H1 (cell line): ENCODE measurements around the gene ADRA2C. TPM values are rescaled to one million over a fixed set of nuclear protein-coding genes. Genes with fewer than 3 reads are reported as not detected.
A peak's percentile ranks its signal among the peaks of the same experiment; 100 is the strongest.

ENCODE experiments used
- CTCF ChIA-PET: fragments of 300-600 bp; sonication (Branson Sonifier 250); formaldehyde crosslinking; loops from one replicate; lab custom pipeline; 2021; ENCODE audit not compliant: partially characterized antibody; lab: Charles Lee
- POLR2A ChIA-PET: fragments of 300-600 bp; sonication (Branson Sonifier 250); formaldehyde crosslinking; loops from one replicate; lab custom pipeline; 2021; ENCODE audit warnings: inconsistent platforms; ENCODE audit not compliant: partially characterized antibody; lab: Charles Lee
- DNase-seq, 2 experiments: peaks; one replicate each; pipeline versions ENCODE4 v3.0.0 to v3.0.0-alpha.2; 2010 to 2022; ENCODE audit warnings: low spot score in 2 of 2, low read depth in 1 of 2, mixed read lengths in 1 of 2
- FAIRE-seq: peaks from 2 replicates; lab custom pipeline; 2011; peaks lifted over from hg19 to GRCh38; lab: Jason Lieb, UNC
- H2AFZ ChIP-seq: 2 replicates; pipeline ENCODE4 v1.8.1; 2012; ENCODE audit warnings: low read length, inconsistent platforms
- H2AK5ac ChIP-seq: 2 replicates; pipeline ENCODE4 v1.6.1; 2013; ENCODE audit warnings: low read depth, low read length
- H2BK120ac ChIP-seq: replicated peaks from 2 replicates; pipeline ENCODE3; 2013; ENCODE audit warnings: low read depth, low read length, inconsistent platforms
- H2BK12ac ChIP-seq: 2 replicates; pipeline ENCODE4 v1.6.1; 2013; ENCODE audit warnings: low read depth, low read length
- H2BK15ac ChIP-seq: 2 replicates; pipeline ENCODE4 v1.6.1; 2013; ENCODE audit warnings: low read length
- H2BK20ac ChIP-seq: 2 replicates; pipeline ENCODE4 v1.6.1; 2013; ENCODE audit warnings: low read length
- H2BK5ac ChIP-seq: 2 replicates; pipeline ENCODE4 v1.6.1; 2013; ENCODE audit warnings: low read depth, low read length
- H3K14ac ChIP-seq: 2 replicates; pipeline ENCODE4 v1.6.1; 2013; ENCODE audit warnings: inconsistent platforms; ENCODE audit not compliant: insufficient read length
- H3K18ac ChIP-seq: 2 replicates; pipeline ENCODE4 v1.6.1; 2013; ENCODE audit warnings: low read length; ENCODE audit errors: extremely low read depth
- H3K23ac ChIP-seq: 2 replicates; pipeline ENCODE4 v1.6.1; 2013; ENCODE audit warnings: inconsistent platforms; ENCODE audit not compliant: insufficient read length
- H3K23me2 ChIP-seq: 2 replicates; pipeline ENCODE4 v1.6.1; 2013; ENCODE audit warnings: low read depth, low read length
- H3K27ac ChIP-seq: 2 replicates; pipeline ENCODE4 v1.6.1; 2011; ENCODE audit warnings: low read depth, low read length, inconsistent platforms
- H3K27me3 ChIP-seq, 4 experiments: replicated peaks in 1 of 4; 1 replicate in 1 of 4; 2 replicates in 3 of 4; pipeline versions ENCODE4 v1.6.1 to v1.8.1; 2011 to 2013; ENCODE audit warnings: low read length in 3 of 4, mild to moderate bottlenecking in 3 of 4, inconsistent platforms in 2 of 4, mixed read lengths in 2 of 4, moderate library complexity in 1 of 4; ENCODE audit not compliant: control insufficient read depth in 3 of 4, insufficient read depth in 3 of 4; ENCODE audit errors: extremely low read depth in 1 of 4
- H3K36me3 ChIP-seq, 4 experiments: 2 replicates each; pipeline versions ENCODE4 v1.6.1 to v1.8.1; 2011 to 2013; ENCODE audit warnings: mild to moderate bottlenecking in 4 of 4, low read length in 3 of 4, moderate library complexity in 2 of 4, control low read depth in 1 of 4, inconsistent platforms in 1 of 4; ENCODE audit not compliant: insufficient read depth in 4 of 4, control insufficient read depth in 2 of 4
- H3K4ac ChIP-seq: replicated peaks from 2 replicates; pipeline ENCODE3; 2013; ENCODE audit warnings: low read length, low read depth, mixed read lengths, inconsistent platforms; ENCODE audit not compliant: insufficient read length
- H3K4me1 ChIP-seq, 4 experiments: replicated peaks in 1 of 4; 1 replicate in 1 of 4; 2 replicates in 3 of 4; pipeline versions ENCODE4 v1.6.1 to v1.8.1; 2011 to 2013; ENCODE audit warnings: low read length in 3 of 4, inconsistent platforms in 2 of 4, mixed read lengths in 1 of 4; ENCODE audit not compliant: insufficient read depth in 4 of 4, control insufficient read depth in 3 of 4
- H3K4me2 ChIP-seq, 2 experiments: 2 replicates each; pipeline versions ENCODE4 v1.6.1 to v1.8.1; 2011 to 2013; ENCODE audit warnings: low read depth in 2 of 2, low read length in 2 of 2, control low read depth in 1 of 2, inconsistent platforms in 1 of 2, mild to moderate bottlenecking in 1 of 2; ENCODE audit not compliant: insufficient read depth in 1 of 2
- H3K4me3 ChIP-seq, 4 experiments: fragments of 200-600, 300-600 bp in 1 of 4; sonication (generic), shearing (Covaris generic), sonication (Bioruptor Twin) in 1 of 4; 2 replicates each; pipeline versions ENCODE4 v1.5.1 to v1.8.1; 2011 to 2016; ENCODE audit warnings: low read length in 4 of 4, low read depth in 3 of 4, control low read depth in 2 of 4, inconsistent platforms in 2 of 4, mild to moderate bottlenecking in 2 of 4, mixed read lengths in 1 of 4, moderate library complexity in 1 of 4; ENCODE audit not compliant: insufficient read depth in 2 of 4; ENCODE audit errors: extremely low read depth in 1 of 4
- H3K56ac ChIP-seq: replicated peaks from 2 replicates; pipeline ENCODE3; 2013; ENCODE audit warnings: low read depth, mild to moderate bottlenecking, mixed read lengths, low read length, inconsistent platforms; ENCODE audit not compliant: insufficient read length
- H3K79me1 ChIP-seq: 2 replicates; pipeline ENCODE4 v1.6.1; 2013; ENCODE audit warnings: low read depth, low read length, control low read depth
- H3K79me2 ChIP-seq, 2 experiments: 2 replicates each; pipeline versions ENCODE4 v1.6.1 to v1.8.1; 2012 to 2013; ENCODE audit warnings: low read length in 2 of 2, mild to moderate bottlenecking in 2 of 2, inconsistent platforms in 1 of 2; ENCODE audit not compliant: insufficient read depth in 2 of 2, control insufficient read depth in 1 of 2
- H3K9ac ChIP-seq, 4 experiments: replicated peaks in 1 of 4; 1 replicate in 1 of 4; 2 replicates in 3 of 4; pipeline versions ENCODE4 v1.6.1 to v1.8.1; 2011 to 2013; ENCODE audit warnings: low read depth in 3 of 4, low read length in 3 of 4, control low read depth in 2 of 4, mild to moderate bottlenecking in 2 of 4, moderate library complexity in 2 of 4, inconsistent platforms in 1 of 4; ENCODE audit errors: extremely low read depth in 1 of 4
- H3K9me3 ChIP-seq, 2 experiments: 2 replicates each; pipeline versions ENCODE4 v1.6.1 to v1.8.1; 2012 to 2013; ENCODE audit warnings: mild to moderate bottlenecking in 2 of 2, moderate library complexity in 2 of 2, control low read depth in 1 of 2, inconsistent platforms in 1 of 2, low read depth in 1 of 2, low read length in 1 of 2, mixed read lengths in 1 of 2; ENCODE audit not compliant: insufficient read depth in 2 of 2
- H4K20me1 ChIP-seq, 2 experiments: replicated peaks in 1 of 2; 2 replicates each; pipeline versions ENCODE3 to v1.8.1; 2011 to 2013; ENCODE audit warnings: inconsistent platforms in 2 of 2, low read length in 2 of 2, mild to moderate bottlenecking in 1 of 2; ENCODE audit not compliant: insufficient read depth in 2 of 2, control insufficient read depth in 1 of 2
- H4K5ac ChIP-seq: 2 replicates; pipeline ENCODE4 v1.6.1; 2013; ENCODE audit warnings: low read length, low read depth, mixed read lengths, inconsistent platforms; ENCODE audit not compliant: insufficient read length
- H4K8ac ChIP-seq: 2 replicates; pipeline ENCODE4 v1.8.0; 2013; ENCODE audit warnings: mild to moderate bottlenecking, moderate library complexity, low read length, inconsistent platforms; ENCODE audit not compliant: insufficient read depth; ENCODE audit errors: extremely low read depth
- H4K91ac ChIP-seq: replicated peaks from 2 replicates; pipeline ENCODE3; 2013; ENCODE audit warnings: low read length, mixed read lengths, inconsistent platforms; ENCODE audit not compliant: insufficient read length
- CBX5 ChIP-seq: fragments of 300-800, 300-1000 bp; sonication (generic); IDR thresholded peaks from 2 replicates; pipeline ENCODE4 v1.7.1; 2016; ENCODE audit warnings: antibody characterized with exemption, low read length, low read depth
- NRF1 ChIP-seq: IDR thresholded peaks from 2 replicates; pipeline ENCODE4 v1.6.1; 2011; ENCODE audit warnings: mild to moderate bottlenecking, low read depth, low read length, improper control_type of control experiment
- SAP30 ChIP-seq: fragments of 300-600 bp; sonication (generic); IDR thresholded peaks from 2 replicates; pipeline ENCODE4 v1.7.1; 2012; ENCODE audit warnings: low read length, moderate library complexity, mild to moderate bottlenecking, inconsistent platforms; ENCODE audit not compliant: insufficient read depth, insufficient replicate concordance
- SIN3A ChIP-seq, 2 experiments: IDR thresholded peaks in 1 of 2; conservative IDR thresholded peaks in 1 of 2; 2 replicates each; pipeline ENCODE4 v1.6.1; 2011 to 2012; ENCODE audit warnings: low read length in 2 of 2, improper control_type of control experiment in 1 of 2, low read depth in 1 of 2, mild to moderate bottlenecking in 1 of 2
- SRF ChIP-seq: IDR thresholded peaks from 2 replicates; pipeline ENCODE4 v1.6.1; 2011; ENCODE audit warnings: mild to moderate bottlenecking, low read depth, low read length, moderate library complexity
- TCF12 ChIP-seq: IDR thresholded peaks from 2 replicates; pipeline ENCODE4 v1.6.1; 2011; ENCODE audit warnings: low read depth, mild to moderate bottlenecking, low read length
- WGBS, 2 experiments: shearing (Covaris generic) in 1 of 2; methylation state at CpG; one replicate each; pipeline versions ENCODE4 v1.1.6 to v1.1.7; 2013 to 2015; ENCODE audit warnings: low lambda C conversion rate in 2 of 2, mixed read lengths in 2 of 2, inconsistent platforms in 1 of 2, low coverage in 1 of 2, missing lambda C conversion rate in 1 of 2; ENCODE audit not compliant: insufficient replicate concordance in 2 of 2, insufficient coverage in 1 of 2, insufficient read length in 1 of 2; ENCODE audit errors: extremely low coverage in 1 of 2, missing lambda C conversion rate in 1 of 2; 5-methylcytosine and 5-hydroxymethylcytosine counted together
- polyA plus RNA-seq, 7 experiments: library from polyadenylated mRNA; depleted of rRNA in 3 of 7; stranded (reverse) in 5 of 7; unstranded in 2 of 7; fragments of >200 nt in 5 of 7; fragments of 200-250 nt in 2 of 7; gene quantifications; 1 replicate in 5 of 7; 2 replicates in 1 of 7; 4 replicates in 1 of 7; pipeline versions ENCODE4 v1.2.1 to v1.2.3, GENCODE V29; 2011 to 2013; ENCODE audit warnings: missing spikeins in 2 of 7, mixed read lengths in 2 of 7
- total RNA-seq: library from RNA; stranded (reverse); fragmentation: NEBNext Ultra II Directional; extraction: Animal tissue kit (Norgen Biotek cat#: 25700); gene quantifications from 2 replicates; pipeline ENCODE4 v1.2.1, GENCODE V29; 2021

Gene ADRA2C
- total and polyA plus RNA-seq, 2 of the 8 experiments (the other 6 are each of a cell fraction or from before 2014, with no cell fraction given), result 14.6 to 14.8 TPM

GRCh38 chr4:3784454-3785291 is 18.5 kb downstream of the ADRA2C start:
- no peak overlapping the region for H3K9ac ChIP-seq
- no peak overlapping the region for H3K23ac ChIP-seq
- H3K27me3 ChIP-seq, result no peaks in the 10 kb centered on the region
- no peak for TF ChIP-seq NRF1
- TF ChIP-seq SIN3A (conservative IDR thresholded peaks at IDR 0.05 in 1 of 2, IDR thresholded peaks at IDR 0.05 in 1 of 2; ENCODE audit: low read depth in 1 of 2, low read length in 2 of 2), result no peak
- TF ChIP-seq TCF12, result no peak
- TF ChIP-seq CBX5, result no peak
- no peak for TF ChIP-seq SRF
- no peak for TF ChIP-seq SAP30
- no peak overlapping the region for H3K27ac ChIP-seq
- peaks cover 5% of the 10 kb centered on the region; the same call in 1 of the 2 replicates for H3K23me2 ChIP-seq
- no peak overlapping the region for H4K91ac ChIP-seq
- POLR2A ChIA-PET, result interaction anchor here (1.0 to 1.8 kb wide), 2 partner anchors 8 to 19 kb away, joined by 3 to 7 read pairs; no protein-coding TSS in a partner anchor
- no peak overlapping the region for H4K8ac ChIP-seq
- CTCF ChIA-PET, result interaction anchor here (0.8 to 7.3 kb wide), 27 partner anchors 7 to 256 kb away, joined by 3 to 110 read pairs (median 5); partner anchors contain the start of gene ADRA2C
- no peaks in the 10 kb centered on the region; a peak in 2 of 8 replicates for H3K36me3 ChIP-seq
- H3K56ac ChIP-seq, result no peak overlapping the region
- no peak overlapping the region for H3K4ac ChIP-seq
- H2AK5ac ChIP-seq, result no peak overlapping the region
- H3K18ac ChIP-seq, result no peak overlapping the region; the same call in 1 of the 2 replicates
- no peaks in the 10 kb centered on the region for H3K79me2 ChIP-seq
- H4K5ac ChIP-seq, result no peak overlapping the region
- H3K4me3 ChIP-seq, result no peak overlapping the region
- no peaks in the 10 kb centered on the region; the same call in 1 of the 2 replicates for H3K79me1 ChIP-seq
- H2BK5ac ChIP-seq, result no peak overlapping the region
- DNase-seq (no peak), FAIRE-seq (no peak)
- no peaks in the 10 kb centered on the region for H4K20me1 ChIP-seq
- H2BK12ac ChIP-seq, result peak overlapping the region; percentile 39; the same call in 1 of the 2 replicates
- peaks cover 0 to 9% (median 8%) of the 10 kb centered on the region in 4 experiments; a peak in 5 of 7 replicates for H3K4me1 ChIP-seq
- WGBS, 2 experiments, result 88% methylated on average over 21 of the region's 23 CpGs; no CpG with 5 or more reads in 1 of the 2 experiments
- no peak overlapping the region for H2AFZ ChIP-seq
- no peak overlapping the region for H2BK20ac ChIP-seq
- no peak overlapping the region for H3K4me2 ChIP-seq
- H3K9me3 ChIP-seq, result peaks cover 0 to 6% of the 10 kb centered on the region in 2 experiments; a peak in 1 of 4 replicates
- H2BK15ac ChIP-seq, result no peak overlapping the region
- H2BK120ac ChIP-seq, result no peak overlapping the region
- H3K14ac ChIP-seq, result no peak overlapping the region
